WTC11 (cell line): ENCODE data around the gene CDH20. TPM values are rescaled to one million over a fixed set of nuclear protein-coding genes. Genes with fewer than 3 reads are reported as not detected.

ENCODE experiments used
- ATAC-seq: fragments of 200-7000 bp; cut with Tn5 transposase; 2 replicates; pipeline ENCODE4 v1.10.0; 2021; ENCODE audit warnings: mild to moderate bottlenecking, moderate library complexity
- CTCF ChIA-PET: fragments of 300-600 bp; sonication (Branson Sonifier 250); formaldehyde crosslinking; loops from one replicate; lab custom pipeline; 2021; ENCODE audit warnings: antibody characterized with exemption; lab: Charles Lee
- POLR2A ChIA-PET: fragments of 350-600 bp; sonication (Branson Sonifier 250); formaldehyde crosslinking; loops from one replicate; lab custom pipeline; 2021; ENCODE audit warnings: antibody characterized with exemption; lab: Charles Lee
- DNase-seq: peaks from one replicate; pipeline ENCODE4 v3.0.0; 2021; ENCODE audit warnings: low spot score
- H3K27ac Mint-ChIP-seq: 2 replicates; pipeline ENCODE4 v1.8.0; 2021; ENCODE audit warnings: mixed read lengths
- H3K27me3 Mint-ChIP-seq: 2 replicates; pipeline ENCODE4 v1.8.0; 2021; ENCODE audit warnings: low read depth, mild to moderate bottlenecking, moderate library complexity, mixed read lengths
- H3K36me3 Mint-ChIP-seq: 2 replicates; pipeline ENCODE4 v1.8.0; 2021; ENCODE audit warnings: mixed read lengths
- H3K4me1 Mint-ChIP-seq: 2 replicates; pipeline ENCODE4 v1.8.0; 2022; ENCODE audit warnings: mixed read lengths
- H3K4me3 Mint-ChIP-seq: 2 replicates; pipeline ENCODE4 v1.8.0; 2021; ENCODE audit warnings: mild to moderate bottlenecking, moderate library complexity, mixed read lengths
- H3K9me3 Mint-ChIP-seq: 2 replicates; pipeline ENCODE4 v1.8.0; 2021; ENCODE audit warnings: mixed read lengths
- CREB1 ChIP-seq: sonication (generic); formaldehyde crosslinking; IDR thresholded peaks from 2 replicates; pipeline ENCODE4 v1.8.0; 2023; ENCODE audit warnings: mild to moderate bottlenecking, missing genetic modification reagents
- ELF4 ChIP-seq: sonication (generic); formaldehyde crosslinking; IDR thresholded peaks from 2 replicates; pipeline ENCODE4 v1.8.1; 2022; ENCODE audit warnings: low read depth, mild to moderate bottlenecking, moderate library complexity, missing genetic modification reagents
- ESRRA ChIP-seq: sonication (generic); formaldehyde crosslinking; IDR thresholded peaks from 2 replicates; pipeline ENCODE4 v1.8.1; 2022; ENCODE audit warnings: mild to moderate bottlenecking, missing genetic modification reagents, borderline replicate concordance
- ETV6 ChIP-seq: sonication (generic); formaldehyde crosslinking; IDR thresholded peaks from 2 replicates; pipeline ENCODE4 v1.8.1; 2022; ENCODE audit warnings: mild to moderate bottlenecking, missing genetic modification reagents
- FOXK1 ChIP-seq: sonication (generic); formaldehyde crosslinking; IDR thresholded peaks from 2 replicates; pipeline ENCODE4 v1.8.0; 2022; ENCODE audit warnings: mild to moderate bottlenecking, moderate library complexity, missing genetic modification reagents
- GRHL2 ChIP-seq: fragments of 250-450 bp; sonication (Bioruptor Pico); IDR thresholded peaks from 2 replicates; pipeline ENCODE4 v1.8.0; 2022; ENCODE audit warnings: mild to moderate bottlenecking, moderate library complexity; ENCODE audit not compliant: insufficient replicate concordance, severe bottlenecking
- RORB ChIP-seq: fragments of 250-450 bp; sonication (Bioruptor Pico); IDR thresholded peaks from 2 replicates; pipeline ENCODE4 v1.9.0; 2021; ENCODE audit warnings: mild to moderate bottlenecking
- TP53 ChIP-seq: sonication (generic); formaldehyde crosslinking; IDR thresholded peaks from 2 replicates; pipeline ENCODE4 v1.8.1; 2023; ENCODE audit warnings: mild to moderate bottlenecking, missing genetic modification reagents
- ZBTB21 ChIP-seq: sonication (generic); formaldehyde crosslinking; IDR thresholded peaks from 2 replicates; pipeline ENCODE4 v1.8.1; 2023; ENCODE audit warnings: mild to moderate bottlenecking, missing genetic modification reagents, borderline replicate concordance
- ZNF121 ChIP-seq: sonication (generic); formaldehyde crosslinking; IDR thresholded peaks from 2 replicates; pipeline ENCODE4 v1.8.0; 2023; ENCODE audit warnings: missing genetic modification reagents
- ZNF219 ChIP-seq: sonication (generic); formaldehyde crosslinking; IDR thresholded peaks from 2 replicates; pipeline ENCODE4 v1.8.0; 2023; ENCODE audit warnings: missing genetic modification reagents, mild to moderate bottlenecking, borderline replicate concordance
- ZNF232 ChIP-seq: sonication (generic); formaldehyde crosslinking; IDR thresholded peaks from 2 replicates; pipeline ENCODE4 v1.8.0; 2022; ENCODE audit warnings: mild to moderate bottlenecking, missing genetic modification reagents
- ZNF263 ChIP-seq: sonication (generic); formaldehyde crosslinking; IDR thresholded peaks from 2 replicates; pipeline ENCODE4 v1.8.1; 2022; ENCODE audit warnings: low read depth, mild to moderate bottlenecking, moderate library complexity, missing genetic modification reagents
- ZNF532 ChIP-seq: fragments of 250-450 bp; sonication (Bioruptor Pico); IDR thresholded peaks from 2 replicates; pipeline ENCODE4 v1.9.0; 2021; ENCODE audit warnings: mild to moderate bottlenecking, borderline replicate concordance
- total RNA-seq: library from RNA; stranded (reverse); gene quantifications from 3 replicates; pipeline ENCODE4 v1.2.3, GENCODE V29; 2021
- TF ChIP-seq, protein P1 (sequence below): sonication (generic); formaldehyde crosslinking; IDR thresholded peaks from 2 replicates; pipeline ENCODE4 v1.8.0; 2023; ENCODE audit warnings: mild to moderate bottlenecking, missing genetic modification reagents
- TF ChIP-seq, protein P2 (sequence below): sonication (generic); formaldehyde crosslinking; IDR thresholded peaks from 2 replicates; pipeline ENCODE4 v1.8.1; 2022; ENCODE audit warnings: missing genetic modification reagents, borderline replicate concordance
- TF ChIP-seq, protein P3 (sequence below): sonication (generic); formaldehyde crosslinking; IDR thresholded peaks from 2 replicates; pipeline ENCODE4 v1.8.1; 2023; ENCODE audit warnings: mild to moderate bottlenecking, missing genetic modification reagents, borderline replicate concordance

CDH20 gene
- total RNA-seq, 1 experiment from 2014 or later, result 0.39 TPM

- TF ChIP-seq, protein P1, sequence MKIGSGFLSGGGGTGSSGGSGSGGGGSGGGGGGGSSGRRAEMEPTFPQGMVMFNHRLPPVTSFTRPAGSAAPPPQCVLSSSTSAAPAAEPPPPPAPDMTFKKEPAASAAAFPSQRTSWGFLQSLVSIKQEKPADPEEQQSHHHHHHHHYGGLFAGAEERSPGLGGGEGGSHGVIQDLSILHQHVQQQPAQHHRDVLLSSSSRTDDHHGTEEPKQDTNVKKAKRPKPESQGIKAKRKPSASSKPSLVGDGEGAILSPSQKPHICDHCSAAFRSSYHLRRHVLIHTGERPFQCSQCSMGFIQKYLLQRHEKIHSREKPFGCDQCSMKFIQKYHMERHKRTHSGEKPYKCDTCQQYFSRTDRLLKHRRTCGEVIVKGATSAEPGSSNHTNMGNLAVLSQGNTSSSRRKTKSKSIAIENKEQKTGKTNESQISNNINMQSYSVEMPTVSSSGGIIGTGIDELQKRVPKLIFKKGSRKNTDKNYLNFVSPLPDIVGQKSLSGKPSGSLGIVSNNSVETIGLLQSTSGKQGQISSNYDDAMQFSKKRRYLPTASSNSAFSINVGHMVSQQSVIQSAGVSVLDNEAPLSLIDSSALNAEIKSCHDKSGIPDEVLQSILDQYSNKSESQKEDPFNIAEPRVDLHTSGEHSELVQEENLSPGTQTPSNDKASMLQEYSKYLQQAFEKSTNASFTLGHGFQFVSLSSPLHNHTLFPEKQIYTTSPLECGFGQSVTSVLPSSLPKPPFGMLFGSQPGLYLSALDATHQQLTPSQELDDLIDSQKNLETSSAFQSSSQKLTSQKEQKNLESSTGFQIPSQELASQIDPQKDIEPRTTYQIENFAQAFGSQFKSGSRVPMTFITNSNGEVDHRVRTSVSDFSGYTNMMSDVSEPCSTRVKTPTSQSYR, result no peak
- no peak for TF ChIP-seq FOXK1
- TF ChIP-seq, protein P2, sequence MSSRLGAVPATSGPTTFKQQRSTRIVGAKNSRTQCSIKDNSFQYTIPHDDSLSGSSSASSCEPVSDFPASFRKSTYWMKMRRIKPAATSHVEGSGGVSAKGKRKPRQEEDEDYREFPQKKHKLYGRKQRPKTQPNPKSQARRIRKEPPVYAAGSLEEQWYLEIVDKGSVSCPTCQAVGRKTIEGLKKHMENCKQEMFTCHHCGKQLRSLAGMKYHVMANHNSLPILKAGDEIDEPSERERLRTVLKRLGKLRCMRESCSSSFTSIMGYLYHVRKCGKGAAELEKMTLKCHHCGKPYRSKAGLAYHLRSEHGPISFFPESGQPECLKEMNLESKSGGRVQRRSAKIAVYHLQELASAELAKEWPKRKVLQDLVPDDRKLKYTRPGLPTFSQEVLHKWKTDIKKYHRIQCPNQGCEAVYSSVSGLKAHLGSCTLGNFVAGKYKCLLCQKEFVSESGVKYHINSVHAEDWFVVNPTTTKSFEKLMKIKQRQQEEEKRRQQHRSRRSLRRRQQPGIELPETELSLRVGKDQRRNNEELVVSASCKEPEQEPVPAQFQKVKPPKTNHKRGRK, result no peak
- TF ChIP-seq, all 79 proteins: peak for 0
- peak; percentile 36 for ATAC-seq
- no peak for DNase-seq
- H3K4me1 Mint-ChIP-seq, result peaks cover 16% of the 10 kb centered on the region
- H3K4me3 Mint-ChIP-seq, result no peak overlapping the region
- H3K27ac Mint-ChIP-seq, result no peak overlapping the region
- POLR2A ChIA-PET, result no interaction called here
- H3K27me3 Mint-ChIP-seq, result no peaks in the 10 kb centered on the region
- H3K36me3 Mint-ChIP-seq, result no peaks in the 10 kb centered on the region
- H3K9me3 Mint-ChIP-seq, result no peaks in the 10 kb centered on the region
- CTCF ChIA-PET, result no interaction called here
Measured at GRCh38 chr18:61290616-61291015, 42.6 kb upstream of the CDH20 start.

DNA sequence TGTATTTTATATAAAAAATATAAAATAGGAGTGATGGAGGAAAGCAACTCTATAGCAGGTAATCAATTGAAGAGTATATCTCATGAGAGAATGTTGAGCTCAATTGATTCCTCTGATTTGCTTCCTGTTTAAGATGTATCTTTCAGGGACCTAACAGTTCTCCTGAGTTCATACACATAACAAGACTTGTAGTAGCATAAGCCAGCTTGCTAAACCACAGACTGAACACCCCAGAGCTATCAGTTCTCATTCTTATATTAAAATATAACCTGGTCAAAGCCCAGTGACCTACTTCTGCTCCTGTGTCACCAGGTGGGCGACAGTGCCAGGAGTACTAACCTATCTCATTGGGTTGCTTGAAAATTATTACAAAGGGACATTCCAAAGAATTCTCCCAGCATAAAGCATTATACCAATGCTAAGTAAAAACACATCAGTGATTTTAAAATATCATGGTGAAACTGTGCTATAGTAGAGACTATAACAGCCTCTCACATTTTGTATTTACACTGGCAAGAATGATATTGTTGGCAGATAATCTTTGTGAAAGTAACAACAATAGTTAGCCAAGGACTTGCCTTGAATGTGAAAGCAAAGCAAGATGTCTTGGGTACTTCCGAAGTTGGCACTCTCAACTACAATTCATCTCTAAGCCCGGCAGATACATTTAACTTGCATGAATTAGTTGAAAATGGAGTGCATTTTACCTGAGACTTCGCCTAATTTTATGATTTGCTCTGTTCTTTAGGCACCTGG is 40.8 kb upstream of the CDH20 start:
- H3K4me1 Mint-ChIP-seq, result no peaks in the 10 kb centered on the region; the same call in 1 of the 2 replicates
- H3K9me3 Mint-ChIP-seq, result no peaks in the 10 kb centered on the region
- no peak overlapping the region for H3K4me3 Mint-ChIP-seq
- H3K27ac Mint-ChIP-seq, result no peak overlapping the region
- H3K36me3 Mint-ChIP-seq, result no peaks in the 10 kb centered on the region
- no peaks in the 10 kb centered on the region for H3K27me3 Mint-ChIP-seq
- no peak for DNase-seq
- no peak for ATAC-seq
- CTCF ChIA-PET, result no interaction called here
- POLR2A ChIA-PET, result no interaction called here
- no peak for TF ChIP-seq ESRRA

GRCh38 chr18:61295153-61295552 is 38.1 kb upstream of the CDH20 start:
- ChIA-PET POLR2A (no interaction called here), CTCF (no interaction called here)
- TF ChIP-seq CREB1 (CRISPR knock-in tag) (no peak), ZNF232 (CRISPR knock-in tag) (no peak), RORB (CRISPR knock-in tag) (no peak), GRHL2 (CRISPR knock-in tag) (no peak), ZNF263 (CRISPR knock-in tag) (no peak), ZBTB21 (CRISPR knock-in tag) (no peak), TP53 (no peak), ELF4 (CRISPR knock-in tag) (no peak), ZNF121 (CRISPR knock-in tag) (no peak), ZNF219 (CRISPR knock-in tag) (no peak), ETV6 (no peak), ZNF532 (CRISPR knock-in tag) (no peak)
- TF ChIP-seq, protein P3, sequence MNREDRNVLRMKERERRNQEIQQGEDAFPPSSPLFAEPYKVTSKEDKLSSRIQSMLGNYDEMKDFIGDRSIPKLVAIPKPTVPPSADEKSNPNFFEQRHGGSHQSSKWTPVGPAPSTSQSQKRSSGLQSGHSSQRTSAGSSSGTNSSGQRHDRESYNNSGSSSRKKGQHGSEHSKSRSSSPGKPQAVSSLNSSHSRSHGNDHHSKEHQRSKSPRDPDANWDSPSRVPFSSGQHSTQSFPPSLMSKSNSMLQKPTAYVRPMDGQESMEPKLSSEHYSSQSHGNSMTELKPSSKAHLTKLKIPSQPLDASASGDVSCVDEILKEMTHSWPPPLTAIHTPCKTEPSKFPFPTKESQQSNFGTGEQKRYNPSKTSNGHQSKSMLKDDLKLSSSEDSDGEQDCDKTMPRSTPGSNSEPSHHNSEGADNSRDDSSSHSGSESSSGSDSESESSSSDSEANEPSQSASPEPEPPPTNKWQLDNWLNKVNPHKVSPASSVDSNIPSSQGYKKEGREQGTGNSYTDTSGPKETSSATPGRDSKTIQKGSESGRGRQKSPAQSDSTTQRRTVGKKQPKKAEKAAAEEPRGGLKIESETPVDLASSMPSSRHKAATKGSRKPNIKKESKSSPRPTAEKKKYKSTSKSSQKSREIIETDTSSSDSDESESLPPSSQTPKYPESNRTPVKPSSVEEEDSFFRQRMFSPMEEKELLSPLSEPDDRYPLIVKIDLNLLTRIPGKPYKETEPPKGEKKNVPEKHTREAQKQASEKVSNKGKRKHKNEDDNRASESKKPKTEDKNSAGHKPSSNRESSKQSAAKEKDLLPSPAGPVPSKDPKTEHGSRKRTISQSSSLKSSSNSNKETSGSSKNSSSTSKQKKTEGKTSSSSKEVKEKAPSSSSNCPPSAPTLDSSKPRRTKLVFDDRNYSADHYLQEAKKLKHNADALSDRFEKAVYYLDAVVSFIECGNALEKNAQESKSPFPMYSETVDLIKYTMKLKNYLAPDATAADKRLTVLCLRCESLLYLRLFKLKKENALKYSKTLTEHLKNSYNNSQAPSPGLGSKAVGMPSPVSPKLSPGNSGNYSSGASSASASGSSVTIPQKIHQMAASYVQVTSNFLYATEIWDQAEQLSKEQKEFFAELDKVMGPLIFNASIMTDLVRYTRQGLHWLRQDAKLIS (CRISPR knock-in tag), result no peak
- TF ChIP-seq, protein P2, result no peak
- H3K4me1 Mint-ChIP-seq, result 0 out of 2 replicates have a peak, but pooled peaks cover 5% of the 10 kb centered on the region
- H3K27me3 Mint-ChIP-seq, result no peaks in the 10 kb centered on the region
- no peak for DNase-seq
- no peak overlapping the region for H3K27ac Mint-ChIP-seq
- H3K36me3 Mint-ChIP-seq, result no peaks in the 10 kb centered on the region
- H3K9me3 Mint-ChIP-seq, result no peaks in the 10 kb centered on the region
- H3K4me3 Mint-ChIP-seq, result no peak overlapping the region
- ATAC-seq, result no peak
